HG03175 (cell line): ENCODE data around the gene PFKL.

ENCODE experiments used
- ATAC-seq: cut with Tn5 transposase; IDR thresholded peaks from one replicate; pipeline ENCODE4 v1.9.1; 2021; ENCODE audit warnings: mild to moderate bottlenecking, moderate library complexity; ENCODE audit not compliant: unreplicated experiment

PFKL gene

DNA sequence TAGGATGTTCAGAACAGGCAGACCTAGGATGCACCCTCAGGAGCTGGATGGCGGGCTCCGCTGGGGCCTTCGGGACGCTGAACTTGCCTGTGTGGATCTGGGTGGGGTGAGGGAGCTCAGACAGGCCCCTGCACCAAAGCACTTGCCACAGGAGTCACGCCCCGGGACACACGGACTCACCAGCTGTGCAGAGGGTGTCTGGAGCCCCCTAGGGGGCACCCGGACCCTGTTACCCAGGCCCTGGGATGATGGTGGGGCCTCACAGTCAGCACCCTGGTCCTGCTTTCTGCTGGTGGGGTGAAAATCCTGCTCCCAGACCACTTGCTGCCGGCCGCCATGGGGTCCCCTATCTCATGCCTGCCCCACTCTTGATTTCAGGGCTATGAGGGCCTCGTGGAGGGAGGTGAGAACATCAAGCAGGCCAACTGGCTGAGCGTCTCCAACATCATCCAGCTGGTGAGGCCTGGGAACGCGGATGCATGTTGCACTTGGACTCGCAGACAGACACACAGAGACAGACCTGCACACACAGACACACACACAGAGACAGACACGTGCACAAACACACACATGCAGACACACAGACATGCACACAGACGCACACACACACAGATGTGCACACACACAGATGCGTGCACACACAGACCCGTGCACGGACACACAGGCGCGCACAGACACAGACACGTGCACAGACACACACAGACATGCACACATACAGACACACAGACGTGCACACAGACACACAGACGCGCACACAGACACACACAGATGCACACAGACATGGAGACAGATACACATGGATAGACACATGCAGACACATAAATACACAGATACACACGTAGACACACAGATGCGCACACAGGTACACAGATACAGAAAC lies 11.0 kb downstream of the PFKL start:
- ATAC-seq: no peak

DNA sequence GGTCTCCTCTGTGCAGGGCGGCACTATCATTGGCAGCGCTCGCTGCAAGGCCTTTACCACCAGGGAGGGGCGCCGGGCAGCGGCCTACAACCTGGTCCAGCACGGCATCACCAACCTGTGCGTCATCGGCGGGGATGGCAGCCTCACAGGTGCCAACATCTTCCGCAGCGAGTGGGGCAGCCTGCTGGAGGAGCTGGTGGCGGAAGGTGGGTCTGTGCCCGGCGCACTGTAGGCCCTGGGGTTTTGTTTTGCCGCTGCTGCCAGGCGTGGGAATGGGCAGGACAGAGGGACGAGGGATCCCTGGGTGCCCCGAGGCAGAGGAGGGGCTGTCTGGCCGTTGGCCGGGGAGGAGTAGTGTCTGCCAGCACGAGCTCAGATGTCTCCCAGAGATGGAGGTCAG lies 12.2 kb downstream of the PFKL start:
- no peak for ATAC-seq

DNA sequence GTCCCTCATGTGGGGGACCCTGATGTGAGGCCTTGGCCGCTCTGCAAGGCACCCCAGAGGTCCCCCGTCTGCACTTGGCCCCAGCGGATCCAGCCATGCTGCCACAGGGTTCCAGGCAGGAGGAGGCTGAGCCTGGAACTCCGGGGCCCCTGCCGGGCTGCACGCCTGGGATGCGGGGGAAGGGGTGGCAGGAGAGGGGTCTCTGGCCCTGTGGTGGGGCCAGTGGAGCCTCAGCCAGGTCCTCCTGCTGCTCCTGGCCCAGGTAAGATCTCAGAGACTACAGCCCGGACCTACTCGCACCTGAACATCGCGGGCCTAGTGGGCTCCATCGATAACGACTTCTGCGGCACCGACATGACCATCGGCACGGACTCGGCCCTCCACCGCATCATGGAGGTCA lies 12.9 kb downstream of the PFKL start:
- ATAC-seq: no peak

GRCh38 chr21:44313451-44313850 lies 13.6 kb downstream of the PFKL start:
- no peak for ATAC-seq

- no peak for ATAC-seq
These were observed 14.3 kb downstream of the PFKL start for GRCh38 chr21:44314128-44314527.

DNA sequence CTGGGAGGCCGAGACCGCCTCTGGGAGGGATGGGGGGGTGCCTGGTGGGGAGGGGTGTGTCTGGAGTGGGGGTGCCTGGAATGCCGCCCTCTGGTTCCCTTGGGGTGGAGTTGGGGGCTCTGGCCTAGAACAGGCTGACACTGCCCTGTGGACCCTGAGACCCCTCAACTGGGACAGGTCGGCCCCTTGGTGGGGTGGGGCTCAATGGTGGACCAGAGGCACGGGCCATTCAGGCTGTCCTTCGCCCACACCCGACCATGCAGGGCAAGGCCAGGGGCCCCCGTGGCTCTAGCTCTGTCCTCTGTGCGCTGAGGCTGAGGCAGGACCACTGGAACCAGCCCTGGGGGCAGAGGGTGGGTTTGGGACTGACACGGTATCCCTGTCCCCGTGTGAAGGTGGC lies 14.7 kb downstream of the PFKL start:
- ATAC-seq: no peak

GRCh38 chr21:44315691-44316203 lies 15.9 kb downstream of the PFKL start:
- ATAC-seq: no peak

DNA sequence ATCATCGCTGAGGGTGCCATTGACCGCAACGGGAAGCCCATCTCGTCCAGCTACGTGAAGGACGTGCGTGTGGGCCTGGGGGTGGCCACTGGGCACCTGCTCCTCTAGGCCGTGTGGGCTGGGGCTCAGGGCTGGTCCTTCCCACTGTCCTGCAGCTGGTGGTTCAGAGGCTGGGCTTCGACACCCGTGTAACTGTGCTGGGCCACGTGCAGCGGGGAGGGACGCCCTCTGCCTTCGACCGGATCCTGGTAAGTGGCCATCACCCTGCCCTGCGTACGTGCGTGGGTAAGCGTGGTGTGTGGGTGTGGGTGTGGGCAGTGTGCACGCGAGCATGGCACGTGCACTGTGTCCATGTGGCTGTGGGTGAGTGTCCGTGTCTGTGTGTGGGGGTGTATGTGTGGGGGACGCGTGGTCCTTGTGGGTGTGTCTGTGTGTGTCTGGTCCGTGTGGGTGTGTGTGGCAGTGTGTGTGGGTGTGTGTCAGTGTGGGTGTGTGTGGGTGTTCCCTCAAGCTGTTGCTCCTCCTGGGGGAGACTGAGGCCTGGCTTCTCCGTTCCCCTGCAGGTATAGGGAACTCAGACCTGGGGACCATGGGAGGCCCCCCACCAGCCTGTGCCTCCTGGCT lies 16.5 kb downstream of the PFKL start:
- no peak for ATAC-seq

- ATAC-seq: no peak
These were observed 17.5 kb downstream of the PFKL start for GRCh38 chr21:44317241-44317782.

- no peak for ATAC-seq
These were observed 18.0 kb downstream of the PFKL start for GRCh38 chr21:44317871-44318270.

- ATAC-seq: no peak
These were observed 18.8 kb downstream of the PFKL start for GRCh38 chr21:44318489-44319285.

DNA sequence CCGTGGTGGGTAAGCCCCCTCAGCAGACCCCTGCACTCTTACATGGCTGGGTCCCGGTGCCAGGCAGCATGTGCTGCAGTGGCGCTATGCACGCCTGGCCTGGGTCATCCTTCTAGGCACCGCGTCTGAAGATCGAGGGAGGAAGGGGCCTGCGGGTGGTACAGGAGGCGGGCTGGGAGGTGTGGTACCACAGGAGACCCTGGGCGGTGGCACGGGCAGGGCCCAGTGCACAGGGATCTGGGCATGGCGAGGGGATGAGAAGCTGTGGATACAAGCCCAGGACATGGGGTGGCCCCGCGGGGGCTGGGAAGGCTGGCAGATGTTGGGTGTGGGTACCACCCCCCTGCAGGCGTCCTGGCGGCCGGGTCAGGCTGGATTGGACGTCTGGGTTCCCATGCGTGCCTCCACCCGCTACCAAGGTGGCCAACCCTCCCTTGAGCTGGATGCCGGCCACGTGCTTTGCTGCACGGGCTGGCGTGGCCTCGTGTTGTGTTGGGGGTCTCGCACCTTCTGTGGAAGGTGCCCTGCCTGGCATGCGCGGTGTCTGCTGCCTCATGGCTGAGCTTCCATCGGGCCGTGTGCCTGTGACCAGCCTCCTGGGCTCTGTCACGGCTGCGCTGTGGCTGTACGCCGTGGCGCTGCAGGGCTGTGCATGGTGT lies 19.7 kb downstream of the PFKL start:
- ATAC-seq: no peak

GRCh38 chr21:44320847-44321246 lies 21.0 kb downstream of the PFKL start:
- no peak for ATAC-seq

DNA sequence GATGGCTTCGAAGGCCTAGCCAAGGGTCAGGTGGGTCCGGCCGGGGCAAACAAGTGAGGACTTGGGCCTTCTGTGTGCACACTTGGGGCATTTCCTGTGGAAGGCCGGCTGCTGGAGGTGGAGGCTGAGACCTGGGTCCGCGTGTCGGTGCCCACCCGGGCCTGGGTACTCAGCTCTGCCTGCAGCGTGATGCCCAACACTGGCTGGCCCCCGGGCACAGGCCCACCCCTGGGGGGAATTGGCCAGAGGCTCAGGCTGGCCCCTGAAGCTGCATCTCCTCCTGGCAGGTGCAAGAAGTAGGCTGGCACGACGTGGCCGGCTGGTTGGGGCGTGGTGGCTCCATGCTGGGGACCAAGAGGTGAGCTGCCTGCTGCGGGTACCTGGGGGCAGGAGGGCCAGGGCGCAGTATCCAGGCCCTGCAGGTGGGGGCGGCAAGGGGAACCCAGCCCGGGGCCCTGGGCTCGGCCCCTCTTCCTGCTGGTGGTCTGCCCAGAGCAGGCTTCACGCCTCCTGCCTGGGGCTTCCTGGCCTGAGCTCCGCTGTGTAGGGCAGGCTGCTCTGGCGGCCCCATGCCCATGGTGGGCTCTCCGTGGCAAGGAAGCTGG lies 22.1 kb downstream of the PFKL start:
- no peak for ATAC-seq

GRCh38 chr21:44322621-44323325 lies 22.9 kb downstream of the PFKL start:
- ATAC-seq: no peak

DNA sequence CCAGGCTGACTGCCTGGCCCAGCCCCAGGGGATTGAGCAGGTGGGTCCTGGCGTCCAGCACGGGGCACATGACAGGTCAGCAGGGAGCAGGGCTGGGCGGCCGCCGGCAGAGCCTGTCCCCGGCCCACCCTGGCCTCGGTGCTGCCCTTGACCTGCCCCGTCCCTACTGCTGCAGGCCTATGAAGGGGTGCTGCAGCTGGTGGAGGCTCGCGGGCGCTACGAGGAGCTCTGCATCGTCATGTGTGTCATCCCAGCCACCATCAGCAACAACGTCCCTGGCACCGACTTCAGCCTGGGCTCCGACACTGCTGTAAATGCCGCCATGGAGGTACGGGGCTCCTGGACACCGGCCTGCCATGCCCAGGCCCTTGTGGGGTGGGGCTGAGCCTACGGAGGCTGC lies 23.7 kb downstream of the PFKL start:
- ATAC-seq: no peak

- ATAC-seq: no peak
These were observed 24.4 kb downstream of the PFKL start for GRCh38 chr21:44324106-44324853.

- no peak for ATAC-seq
These were observed 24.9 kb downstream of the PFKL start for GRCh38 chr21:44324854-44325107.
